DND-41 (cell line): ENCODE results near the gene PCK1.

ENCODE experiments used
- ATAC-seq: fragments of 200-7000 bp; cut with Tn5 transposase; 3 replicates; pipeline ENCODE4 v1.9.1; 2021; ENCODE audit warnings: low read depth; ENCODE audit not compliant: insufficient read depth
- DNase-seq: peaks from one replicate; pipeline ENCODE4 v3.0.0-alpha.2; 2020
- H2AFZ ChIP-seq: 2 replicates; pipeline ENCODE4 v1.6.0; 2012; ENCODE audit warnings: low read depth, low read length
- H3K27ac ChIP-seq: 2 replicates; pipeline ENCODE4 v1.5.1; 2012; ENCODE audit warnings: low read length, inconsistent platforms
- H3K27me3 ChIP-seq: fragments of 200-600 bp; sonication (generic); 2 replicates; pipeline ENCODE4 v1.6.0; 2012; ENCODE audit warnings: low read length, mild to moderate bottlenecking, inconsistent platforms; ENCODE audit not compliant: insufficient read depth, poor library complexity
- H3K36me3 ChIP-seq: 2 replicates; pipeline ENCODE4 v1.5.1; 2012; ENCODE audit warnings: low read length, inconsistent platforms; ENCODE audit not compliant: insufficient read depth
- H3K4me1 ChIP-seq: 2 replicates; pipeline ENCODE4 v1.5.1; 2012; ENCODE audit warnings: mild to moderate bottlenecking, low read length; ENCODE audit not compliant: insufficient read depth
- H3K4me2 ChIP-seq: 2 replicates; pipeline ENCODE4 v1.6.0; 2012; ENCODE audit warnings: mild to moderate bottlenecking, moderate library complexity, low read length, inconsistent platforms; ENCODE audit not compliant: insufficient read depth
- H3K4me3 ChIP-seq, 2 experiments: fragments of 200-600 bp in 1 of 2; shearing (Covaris generic) in 1 of 2; 2 replicates each; pipeline ENCODE4 v1.5.1; 2012 to 2016; ENCODE audit warnings: inconsistent platforms in 2 of 2, low read length in 2 of 2, mild to moderate bottlenecking in 2 of 2, low read depth in 1 of 2, moderate library complexity in 1 of 2
- H3K79me2 ChIP-seq: 2 replicates; pipeline ENCODE4 v1.6.0; 2012; ENCODE audit warnings: low read length, inconsistent platforms; ENCODE audit not compliant: insufficient read depth
- H3K9ac ChIP-seq: 2 replicates; pipeline ENCODE4 v1.6.0; 2012; ENCODE audit warnings: low read depth, mild to moderate bottlenecking, inconsistent platforms, low read length, moderate library complexity
- H3K9me3 ChIP-seq: 2 replicates; pipeline ENCODE4 v1.5.1; 2012; ENCODE audit warnings: low read length, moderate library complexity, mild to moderate bottlenecking, inconsistent platforms; ENCODE audit not compliant: insufficient read depth, severe bottlenecking
- H4K20me1 ChIP-seq: 2 replicates; pipeline ENCODE4 v1.6.0; 2012; ENCODE audit warnings: low read length; ENCODE audit not compliant: insufficient read depth
- CTCF ChIP-seq: IDR thresholded peaks from 2 replicates; pipeline ENCODE4 v1.5.1; 2012; ENCODE audit warnings: borderline replicate concordance, low read length, moderate library complexity, mild to moderate bottlenecking; ENCODE audit not compliant: poor library complexity, severe bottlenecking; ENCODE audit errors: extremely low read depth
- EZH2 ChIP-seq: IDR thresholded peaks from 3 replicates; pipeline ENCODE4 v1.6.1; 2012; ENCODE audit warnings: borderline replicate concordance, low read depth, mild to moderate bottlenecking, moderate library complexity, low read length, inconsistent platforms; ENCODE audit not compliant: severe bottlenecking

Gene PCK1

GRCh38 chr20:57561356-57562279, 708 bp downstream of the PCK1 start:
- Histone ChIP-seq H3K4me3 (no peak overlapping the region), H3K79me2 (no peaks in the 10 kb centered on the region), H3K36me3 (no peaks in the 10 kb centered on the region), H3K9me3 (no peaks in the 10 kb centered on the region), H4K20me1 (no peaks in the 10 kb centered on the region), H3K27me3 (peaks cover 20% of the 10 kb centered on the region), H3K9ac (no peak overlapping the region), H3K27ac (no peak overlapping the region), H2AFZ (no peak overlapping the region), H3K4me2 (no peak overlapping the region), H3K4me1 (no peaks in the 10 kb centered on the region)
- DNase-seq (no peak), ATAC-seq (no peak)
- TF ChIP-seq EZH2 (no peak), CTCF (no peak)

GRCh38 chr20:57562541-57563465, 1.9 kb downstream of the PCK1 start:
- Histone ChIP-seq H3K36me3 (no peaks in the 10 kb centered on the region), H3K27ac (no peak overlapping the region), H3K9me3 (no peaks in the 10 kb centered on the region), H3K27me3 (peaks cover 20% of the 10 kb centered on the region), H3K4me2 (no peak overlapping the region), H3K9ac (no peak overlapping the region), H4K20me1 (no peaks in the 10 kb centered on the region), H3K4me1 (no peaks in the 10 kb centered on the region), H2AFZ (no peak overlapping the region), H3K4me3 (no peak overlapping the region), H3K79me2 (no peaks in the 10 kb centered on the region)
- DNase-seq (no peak), ATAC-seq (no peak)
- no peak for TF ChIP-seq EZH2
- no peak for TF ChIP-seq CTCF

- Histone ChIP-seq H3K4me2 (no peak overlapping the region), H2AFZ (no peak overlapping the region), H3K9ac (no peak overlapping the region), H3K79me2 (no peaks in the 10 kb centered on the region), H4K20me1 (0 out of 2 replicates have a peak, but pooled peaks cover under 1% of the 10 kb centered on the region), H3K36me3 (no peaks in the 10 kb centered on the region), H3K9me3 (no peaks in the 10 kb centered on the region), H3K4me1 (no peaks in the 10 kb centered on the region), H3K4me3 (no peak overlapping the region), H3K27ac (no peak overlapping the region), H3K27me3 (peaks cover 23% of the 10 kb centered on the region)
- ATAC-seq (no peak), DNase-seq (no peak)
- no peak for TF ChIP-seq EZH2
Measured at GRCh38 chr20:57563522-57563921, 2.6 kb downstream of the PCK1 start.
